Smooth muscle cell (in vitro differentiated cells): ENCODE data around the gene RIN2. TPM values are rescaled to one million over a fixed set of nuclear protein-coding genes. Genes with fewer than 3 reads are reported as not detected.

ENCODE experiments used
- DNase-seq: peaks from one replicate; lab custom pipeline; 2025; ENCODE audit not compliant: unreplicated experiment; lab: John Stamatoyannopoulos, UW
- H2AFZ ChIP-seq: fragments of 200-600 bp; sonication (generic); 2 replicates; pipeline ENCODE4 v1.6.0; 2016; ENCODE audit warnings: antibody characterized with exemption, low read depth, mild to moderate bottlenecking
- H3F3A ChIP-seq: fragments of 200-600 bp; sonication (generic); 2 replicates; pipeline ENCODE4 v1.6.0; 2017; ENCODE audit warnings: antibody characterized with exemption, low read depth
- H3K27ac ChIP-seq: fragments of 200-600 bp; sonication (generic); 2 replicates; pipeline ENCODE4 v1.5.1; 2016; ENCODE audit warnings: low read depth, mild to moderate bottlenecking
- H3K27me3 ChIP-seq: fragments of 200-600 bp; sonication (generic); 2 replicates; pipeline ENCODE4 v1.6.1; 2016; ENCODE audit warnings: low read depth, mild to moderate bottlenecking
- H3K36me3 ChIP-seq: fragments of 200-600 bp; sonication (generic); 2 replicates; pipeline ENCODE4 v1.5.1; 2016; ENCODE audit warnings: low read depth
- H3K4me1 ChIP-seq: fragments of 200-600 bp; sonication (generic); 2 replicates; pipeline ENCODE4 v1.5.1; 2016; ENCODE audit warnings: low read depth
- H3K4me2 ChIP-seq: fragments of 200-600 bp; sonication (generic); 2 replicates; pipeline ENCODE4 v1.6.0; 2016; ENCODE audit warnings: mild to moderate bottlenecking
- H3K4me3 ChIP-seq: fragments of 200-600 bp; sonication (generic); 2 replicates; pipeline ENCODE4 v1.5.1; 2016; ENCODE audit warnings: mild to moderate bottlenecking
- H3K79me2 ChIP-seq: fragments of 200-600 bp; sonication (generic); 2 replicates; pipeline ENCODE4 v1.6.0; 2016; ENCODE audit warnings: low read depth, mild to moderate bottlenecking
- H3K9ac ChIP-seq: fragments of 200-600 bp; sonication (generic); 2 replicates; pipeline ENCODE4 v1.6.0; 2016; ENCODE audit warnings: low read depth
- H3K9me3 ChIP-seq: fragments of 200-600 bp; sonication (generic); replicated peaks from 2 replicates; pipeline ENCODE4 v1.5.1; 2016; ENCODE audit warnings: low read depth
- H4K20me1 ChIP-seq: fragments of 200-600 bp; sonication (generic); 2 replicates; pipeline ENCODE4 v1.6.0; 2016; ENCODE audit warnings: low read depth
- CTCF ChIP-seq: fragments of 200-600 bp; sonication (generic); IDR thresholded peaks from 2 replicates; pipeline ENCODE4 v1.5.1; 2017; ENCODE audit warnings: borderline replicate concordance, mild to moderate bottlenecking, antibody characterized with exemption; ENCODE audit not compliant: insufficient read depth, poor library complexity, severe bottlenecking
- WGBS: methylation state at CpG from one replicate; pipeline ENCODE4 v1.1.7; 2016; ENCODE audit warnings: low lambda C conversion rate; 5-methylcytosine and 5-hydroxymethylcytosine counted together
- polyA plus RNA-seq: library from polyadenylated mRNA; unstranded; fragments of >200 nt; fragmentation: Nextera tagmentation; extraction: Ambion mirVana; gene quantifications from 2 replicates; pipeline ENCODE4 v1.2.1, GENCODE V29; 2016
- total RNA-seq: library from RNA; depleted of rRNA; stranded (reverse); fragments of >200 nt; gene quantifications from 2 replicates; pipeline ENCODE4 v1.2.3, GENCODE V29; 2014

Gene RIN2
- total and polyA plus RNA-seq, 2 experiments from 2014 or later = 16.0 to 26.9 TPM

GRCh38 chr20:19740512-19740911 lies 17.5 kb upstream of the RIN2 start:
- WGBS = 75% methylated on average over 3 of the region's 3 CpGs
- TF ChIP-seq CTCF = no peak
- Histone ChIP-seq H3K4me1 (no peaks in the 10 kb centered on the region), H3K79me2 (no peaks in the 10 kb centered on the region), H3K27me3 (no peaks in the 10 kb centered on the region), H2AFZ (no peak overlapping the region), H3K9me3 (no peaks in the 10 kb centered on the region), H3K27ac (no peak overlapping the region), H3F3A (no peaks in the 10 kb centered on the region), H3K4me3 (no peak overlapping the region), H4K20me1 (no peaks in the 10 kb centered on the region), H3K4me2 (no peak overlapping the region), H3K36me3 (no peaks in the 10 kb centered on the region), H3K9ac (no peak overlapping the region)
- no peak for DNase-seq

GRCh38 chr20:19741924-19742323 lies 16.1 kb upstream of the RIN2 start:
- no peaks in the 10 kb centered on the region for H3K9me3 ChIP-seq
- H3K4me3 ChIP-seq = no peak overlapping the region
- no peak overlapping the region for H3K27ac ChIP-seq
- H4K20me1 ChIP-seq = no peaks in the 10 kb centered on the region
- 92% methylated on average over 2 of the region's 2 CpGs for WGBS
- no peak for DNase-seq
- H3F3A ChIP-seq = no peaks in the 10 kb centered on the region
- TF ChIP-seq CTCF = no peak
- no peak overlapping the region for H3K4me2 ChIP-seq
- no peak overlapping the region for H3K9ac ChIP-seq
- H2AFZ ChIP-seq = no peak overlapping the region
- no peaks in the 10 kb centered on the region for H3K4me1 ChIP-seq
- H3K79me2 ChIP-seq = no peaks in the 10 kb centered on the region
- H3K36me3 ChIP-seq = no peaks in the 10 kb centered on the region
- no peaks in the 10 kb centered on the region for H3K27me3 ChIP-seq

- Histone ChIP-seq H3K27me3 (no peaks in the 10 kb centered on the region), H3K9me3 (no peaks in the 10 kb centered on the region), H4K20me1 (no peaks in the 10 kb centered on the region), H3K4me1 (no peaks in the 10 kb centered on the region), H3K4me2 (no peak overlapping the region), H3K9ac (no peak overlapping the region), H3K36me3 (no peaks in the 10 kb centered on the region), H3F3A (no peaks in the 10 kb centered on the region), H3K79me2 (no peaks in the 10 kb centered on the region), H3K4me3 (no peak overlapping the region), H3K27ac (no peak overlapping the region), H2AFZ (no peak overlapping the region)
- no peak for TF ChIP-seq CTCF
- WGBS = 83% methylated on average over 9 of the region's 9 CpGs
- DNase-seq = no peak
Observed at GRCh38 chr20:19742974-19743639, 15.0 kb upstream of the RIN2 start.

GRCh38 chr20:19743640-19743995 lies 14.4 kb upstream of the RIN2 start:
- no peak overlapping the region for H3K4me3 ChIP-seq
- no peaks in the 10 kb centered on the region for H3F3A ChIP-seq
- WGBS = 76% methylated on average over 1 of the region's 1 CpG

More at GRCh38 chr20:19743640-19743995, 14.4 kb upstream of the RIN2 start:
- no peak for DNase-seq
- Histone ChIP-seq H3K4me2 (no peak overlapping the region), H3K79me2 (no peaks in the 10 kb centered on the region), H2AFZ (no peak overlapping the region), H3K36me3 (no peaks in the 10 kb centered on the region), H3K27ac (no peak overlapping the region), H3K9me3 (no peaks in the 10 kb centered on the region), H3K4me1 (no peaks in the 10 kb centered on the region), H3K27me3 (no peaks in the 10 kb centered on the region), H3K9ac (no peak overlapping the region), H4K20me1 (no peaks in the 10 kb centered on the region)
- TF ChIP-seq CTCF = no peak
